ENCODE results near the gene CCDC183.

Gene CCDC183

GRCh38 chr9:136844761-136845464, 48.8 kb downstream of the CCDC183 start:
- TF ChIP-seq CTCF (conservative IDR thresholded peaks at IDR 0.05) (no peak), ZFX (IDR thresholded peaks at IDR 0.05) (no peak)
- H3K27ac ChIP-seq: no peak overlapping the region

GRCh38 chr9:136845465-136846260, 49.5 kb downstream of the CCDC183 start:
- H3K27ac ChIP-seq: no peak overlapping the region
- TF ChIP-seq ZFX (IDR thresholded peaks at IDR 0.05) (no peak), CTCF (conservative IDR thresholded peaks at IDR 0.05) (no peak)

GRCh38 chr9:136846376-136847087, 50.4 kb downstream of the CCDC183 start:
- TF ChIP-seq ZFX (IDR thresholded peaks at IDR 0.05) (no peak), CTCF (conservative IDR thresholded peaks at IDR 0.05) (no peak)
- H3K27ac ChIP-seq: no peak overlapping the region; the same call in 1 of the 2 replicates

GRCh38 chr9:136847088-136847825, 51.1 kb downstream of the CCDC183 start:
- no peak for TF ChIP-seq ZFX (IDR thresholded peaks at IDR 0.05)
- no peak for TF ChIP-seq CTCF (conservative IDR thresholded peaks at IDR 0.05)
- H3K27ac ChIP-seq: peak overlapping the region; percentile 96

- H3K27ac ChIP-seq: peak overlapping the region; percentile 96
- peak; percentile 66 for TF ChIP-seq ZFX (IDR thresholded peaks at IDR 0.05)
- no peak for TF ChIP-seq CTCF (conservative IDR thresholded peaks at IDR 0.05)
These were observed 51.8 kb downstream of the CCDC183 start for GRCh38 chr9:136847826-136848392.

- TF ChIP-seq ZFX (IDR thresholded peaks at IDR 0.05) (0 out of 2 replicates have a peak, but pooled peaks have one; percentile 24), CTCF (conservative IDR thresholded peaks at IDR 0.05) (no peak)
- peak overlapping the region; percentile 96 for H3K27ac ChIP-seq
These were observed 52.4 kb downstream of the CCDC183 start for GRCh38 chr9:136848393-136849037.

Measured in C4-2B (cell line).